ENCODE results near the gene SLC2A9.

SLC2A9 gene

DNA sequence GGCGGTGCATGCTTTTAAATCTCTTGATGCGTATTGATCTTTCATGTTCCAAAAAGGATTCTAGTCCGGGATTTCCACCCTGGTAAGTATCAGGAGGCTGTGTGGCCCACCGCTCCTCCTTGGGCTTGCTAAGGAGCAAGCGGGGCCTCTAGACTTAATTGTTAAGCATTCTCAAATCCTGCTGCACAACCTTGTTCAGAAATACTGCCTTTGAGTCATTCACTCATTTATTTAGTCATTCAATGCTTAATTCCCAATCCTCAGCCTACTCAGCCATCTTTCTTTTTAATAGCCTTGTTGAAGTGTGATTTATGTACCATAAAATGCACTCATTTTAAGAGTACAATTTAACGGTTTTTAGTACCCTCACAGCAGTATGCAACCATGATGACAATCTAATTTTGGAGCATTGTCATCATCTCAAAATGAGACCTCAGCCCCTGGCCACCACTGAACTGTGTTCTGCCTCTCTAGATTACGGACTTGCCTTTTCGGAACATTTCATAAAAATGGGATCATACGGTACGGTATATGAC is 15.6 kb upstream of the SLC2A9 start:
- no peaks in the 10 kb centered on the region for H4K20me1 ChIP-seq (ENCODE audit: low read depth, low read length)
- no peaks in the 10 kb centered on the region for H3K27me3 ChIP-seq (ENCODE audit: low read length)

DNA sequence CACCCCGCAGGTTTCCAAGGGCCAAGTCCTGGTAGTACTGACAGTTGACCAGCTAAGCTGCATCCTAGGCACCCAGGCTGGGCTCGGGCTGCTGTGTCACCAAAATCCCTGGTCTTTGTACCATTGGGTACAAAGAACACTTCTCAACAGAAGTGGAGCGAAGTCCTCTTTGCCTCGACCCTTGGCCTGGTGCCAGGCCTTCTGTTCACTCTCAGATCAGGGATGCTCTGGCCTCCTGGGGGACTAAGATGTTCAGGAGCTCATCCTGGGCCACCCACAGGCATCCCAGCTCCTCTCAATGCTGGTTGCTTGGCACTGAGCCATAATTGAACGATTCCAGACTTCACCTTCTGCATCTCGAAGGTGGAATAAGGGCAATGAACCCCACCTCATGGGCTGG is 13.8 kb upstream of the SLC2A9 start:
- Histone ChIP-seq H3K4me2 (ENCODE audit: low read depth, low read length, poor library complexity, severe bottlenecking) (no peak overlapping the region), H4K20me1 (ENCODE audit: low read depth, low read length) (no peaks in the 10 kb centered on the region), H3K79me2 (ENCODE audit: insufficient read depth, low read length) (no peaks in the 10 kb centered on the region), H3K27ac (ENCODE audit: low read depth, low read length) (no peak overlapping the region), H3K27me3 (ENCODE audit: low read length) (no peaks in the 10 kb centered on the region), H3K9ac (ENCODE audit: low read length) (no peak overlapping the region), H2AFZ (ENCODE audit: low read depth, low read length, severe bottlenecking) (no peak overlapping the region), H3K9me2 (replicated peaks; ENCODE audit: insufficient read depth, low read length) (no peaks in the 10 kb centered on the region), H3F3A (ENCODE audit: insufficient read depth) (no peaks in the 10 kb centered on the region), H3K36me3 (ENCODE audit: low read length) (no peaks in the 10 kb centered on the region), H3K4me3 (ENCODE audit: insufficient read depth, low read length, poor library complexity, severe bottlenecking) (no peak overlapping the region), H3K9me3 (ENCODE audit: insufficient read depth, low read length) (no peaks in the 10 kb centered on the region)
- TF ChIP-seq, protein P1, sequence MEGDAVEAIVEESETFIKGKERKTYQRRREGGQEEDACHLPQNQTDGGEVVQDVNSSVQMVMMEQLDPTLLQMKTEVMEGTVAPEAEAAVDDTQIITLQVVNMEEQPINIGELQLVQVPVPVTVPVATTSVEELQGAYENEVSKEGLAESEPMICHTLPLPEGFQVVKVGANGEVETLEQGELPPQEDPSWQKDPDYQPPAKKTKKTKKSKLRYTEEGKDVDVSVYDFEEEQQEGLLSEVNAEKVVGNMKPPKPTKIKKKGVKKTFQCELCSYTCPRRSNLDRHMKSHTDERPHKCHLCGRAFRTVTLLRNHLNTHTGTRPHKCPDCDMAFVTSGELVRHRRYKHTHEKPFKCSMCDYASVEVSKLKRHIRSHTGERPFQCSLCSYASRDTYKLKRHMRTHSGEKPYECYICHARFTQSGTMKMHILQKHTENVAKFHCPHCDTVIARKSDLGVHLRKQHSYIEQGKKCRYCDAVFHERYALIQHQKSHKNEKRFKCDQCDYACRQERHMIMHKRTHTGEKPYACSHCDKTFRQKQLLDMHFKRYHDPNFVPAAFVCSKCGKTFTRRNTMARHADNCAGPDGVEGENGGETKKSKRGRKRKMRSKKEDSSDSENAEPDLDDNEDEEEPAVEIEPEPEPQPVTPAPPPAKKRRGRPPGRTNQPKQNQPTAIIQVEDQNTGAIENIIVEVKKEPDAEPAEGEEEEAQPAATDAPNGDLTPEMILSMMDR (IDR thresholded peaks at IDR 0.05; ENCODE audit: insufficient read depth, low read length, poor library complexity, severe bottlenecking) = no peak
- no peak for TF ChIP-seq EZH2phosphoT487 (conservative IDR thresholded peaks at IDR 0.05; ENCODE audit: low read length)

More for the DNA sequence above, 15.6 kb upstream of the SLC2A9 start:
- no peaks in the 10 kb centered on the region for H3K36me3 ChIP-seq (ENCODE audit: low read length)
- no peak for TF ChIP-seq EZH2phosphoT487 (conservative IDR thresholded peaks at IDR 0.05; ENCODE audit: low read length)
- no peak overlapping the region for H3K9ac ChIP-seq (ENCODE audit: low read length)
- no peaks in the 10 kb centered on the region for H3K79me2 ChIP-seq (ENCODE audit: insufficient read depth, low read length)
- no peaks in the 10 kb centered on the region for H3K9me2 ChIP-seq (replicated peaks; ENCODE audit: insufficient read depth, low read length)
- no peaks in the 10 kb centered on the region for H3K9me3 ChIP-seq (ENCODE audit: insufficient read depth, low read length)
- H3F3A ChIP-seq (ENCODE audit: insufficient read depth) = no peaks in the 10 kb centered on the region
- H3K4me2 ChIP-seq (ENCODE audit: low read depth, low read length, poor library complexity, severe bottlenecking) = no peak overlapping the region
- no peak overlapping the region for H2AFZ ChIP-seq (ENCODE audit: low read depth, low read length, severe bottlenecking)
- H3K27ac ChIP-seq (ENCODE audit: low read depth, low read length) = no peak overlapping the region
- no peak overlapping the region for H3K4me3 ChIP-seq (ENCODE audit: insufficient read depth, low read length, poor library complexity, severe bottlenecking)

DNA sequence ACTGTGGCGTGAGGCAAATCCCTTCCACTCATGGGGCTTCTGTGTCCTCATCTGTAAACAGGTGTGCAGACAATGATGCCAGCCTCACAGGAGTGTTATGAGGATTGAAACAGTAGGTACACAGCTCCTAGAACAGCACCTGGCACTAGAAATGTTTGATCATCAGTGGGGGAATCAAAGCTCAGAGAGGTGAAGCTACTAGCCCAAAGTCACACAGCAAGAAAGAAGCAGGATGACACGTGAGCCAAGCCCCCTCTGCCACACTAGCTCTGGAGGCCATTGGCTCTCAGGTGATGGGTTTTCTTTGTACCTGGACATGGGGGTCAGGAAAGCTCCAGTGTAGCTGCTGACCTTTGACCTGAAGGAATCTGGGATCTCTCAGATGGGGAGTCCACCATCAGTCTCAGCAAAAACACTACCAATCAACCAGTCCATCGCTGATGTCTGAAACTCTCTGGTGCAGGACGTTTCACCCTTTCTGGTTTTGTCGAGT is 13.4 kb upstream of the SLC2A9 start:
- Histone ChIP-seq H3K79me2 (ENCODE audit: insufficient read depth, low read length) (no peaks in the 10 kb centered on the region), H3K9me3 (ENCODE audit: insufficient read depth, low read length) (no peaks in the 10 kb centered on the region), H3K4me3 (ENCODE audit: insufficient read depth, low read length, poor library complexity, severe bottlenecking) (no peak overlapping the region), H3F3A (ENCODE audit: insufficient read depth) (no peaks in the 10 kb centered on the region), H3K27ac (ENCODE audit: low read depth, low read length) (no peak overlapping the region), H3K9me2 (replicated peaks; ENCODE audit: insufficient read depth, low read length) (no peaks in the 10 kb centered on the region), H3K27me3 (ENCODE audit: low read length) (no peaks in the 10 kb centered on the region), H2AFZ (ENCODE audit: low read depth, low read length, severe bottlenecking) (no peak overlapping the region), H3K4me2 (ENCODE audit: low read depth, low read length, poor library complexity, severe bottlenecking) (no peak overlapping the region), H3K36me3 (ENCODE audit: low read length) (no peaks in the 10 kb centered on the region), H3K9ac (ENCODE audit: low read length) (no peak overlapping the region), H4K20me1 (ENCODE audit: low read depth, low read length) (no peaks in the 10 kb centered on the region)
- TF ChIP-seq EZH2phosphoT487 (conservative IDR thresholded peaks at IDR 0.05; ENCODE audit: low read length) = no peak
- TF ChIP-seq, protein P1 (IDR thresholded peaks at IDR 0.05; ENCODE audit: insufficient read depth, low read length, poor library complexity, severe bottlenecking) = no peak

DNA sequence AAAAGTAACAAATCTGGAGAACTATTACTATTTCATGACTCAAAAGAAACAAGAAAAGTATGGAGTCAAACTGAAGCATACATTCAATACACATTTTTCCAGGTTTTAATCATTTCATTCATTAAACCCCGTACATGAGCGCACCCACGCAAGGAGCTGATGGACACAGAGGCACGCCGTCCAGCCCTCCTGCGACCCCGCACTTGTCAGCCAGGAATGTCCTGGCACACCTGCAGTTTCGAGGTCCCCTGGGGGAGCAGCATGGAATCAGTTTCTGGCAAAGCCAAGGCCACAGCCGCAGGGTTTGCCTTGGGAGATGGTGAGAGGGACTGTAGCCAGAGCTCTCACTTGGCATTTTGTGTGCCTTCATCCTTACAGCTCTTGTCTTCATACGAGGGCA is 12.8 kb upstream of the SLC2A9 start:
- Histone ChIP-seq H3K9ac (ENCODE audit: low read length) (no peak overlapping the region), H3K4me3 (ENCODE audit: insufficient read depth, low read length, poor library complexity, severe bottlenecking) (no peak overlapping the region), H3K9me3 (ENCODE audit: insufficient read depth, low read length) (no peaks in the 10 kb centered on the region), H2AFZ (ENCODE audit: low read depth, low read length, severe bottlenecking) (no peak overlapping the region), H3K36me3 (ENCODE audit: low read length) (no peaks in the 10 kb centered on the region), H3K79me2 (ENCODE audit: insufficient read depth, low read length) (no peaks in the 10 kb centered on the region), H3K27me3 (ENCODE audit: low read length) (no peaks in the 10 kb centered on the region), H3K4me2 (ENCODE audit: low read depth, low read length, poor library complexity, severe bottlenecking) (no peak overlapping the region), H3K27ac (ENCODE audit: low read depth, low read length) (no peak overlapping the region), H3K9me2 (replicated peaks; ENCODE audit: insufficient read depth, low read length) (no peaks in the 10 kb centered on the region), H3F3A (ENCODE audit: insufficient read depth) (no peaks in the 10 kb centered on the region), H4K20me1 (ENCODE audit: low read depth, low read length) (no peaks in the 10 kb centered on the region)
- no peak for TF ChIP-seq EZH2phosphoT487 (conservative IDR thresholded peaks at IDR 0.05; ENCODE audit: low read length)
- TF ChIP-seq, protein P1 (IDR thresholded peaks at IDR 0.05; ENCODE audit: insufficient read depth, low read length, poor library complexity, severe bottlenecking) = no peak

Measured in SU-DHL-6 (cell line).